Endothelial cell of umbilical vein (primary cell): ENCODE measurements around the gene JAG2. TPM values are rescaled to one million over a fixed set of nuclear protein-coding genes. Genes with fewer than 3 reads are reported as not detected.

ENCODE experiments used
- BruUV-seq: library from RNA; stranded (reverse); fragments of 400-500 nt; replicated peaks from 2 replicates; lab custom pipeline; 2021; lab: Mats Ljungman, UMichigan
- CTCF ChIA-PET: fragments of 300-600, 350-600 bp; sonication (Branson Sonifier 250); formaldehyde crosslinking; loops from one replicate; lab custom pipeline; 2021; ENCODE audit warnings: antibody characterized with exemption, inconsistent platforms; lab: Charles Lee
- POLR2A ChIA-PET: fragments of 300-600, 350-600 bp; sonication (Branson Sonifier 250); formaldehyde crosslinking; loops from one replicate; lab custom pipeline; 2021; ENCODE audit warnings: antibody characterized with exemption, inconsistent platforms; lab: Charles Lee
- DNase-seq: peaks from one replicate; pipeline ENCODE4 v3.0.0-alpha.2; 2011; ENCODE audit warnings: low read depth, low spot score
- FAIRE-seq: peaks from 2 replicates; lab custom pipeline; 2011; peaks lifted over from hg19 to GRCh38; lab: Jason Lieb, UNC
- H2AFZ ChIP-seq: 2 replicates; pipeline ENCODE4 v1.6.0; 2012; ENCODE audit warnings: low read depth, low read length, control low read depth, inconsistent platforms
- H3K27ac ChIP-seq: 2 replicates; pipeline ENCODE4 v1.5.1; 2011; ENCODE audit warnings: low read depth, mild to moderate bottlenecking, control low read depth, low read length, moderate library complexity; ENCODE audit not compliant: insufficient read depth
- H3K27me3 ChIP-seq, 2 experiments: 2 replicates each; pipeline versions ENCODE4 v1.6.0 to v1.6.1; 2011; ENCODE audit warnings: low read length in 2 of 2, mixed read lengths in 1 of 2; ENCODE audit not compliant: control insufficient read depth in 2 of 2, insufficient read depth in 2 of 2
- H3K36me3 ChIP-seq, 2 experiments: 2 replicates in 1 of 2; 3 replicates in 1 of 2; pipeline ENCODE4 v1.5.1; 2011; ENCODE audit warnings: low read length in 2 of 2, mild to moderate bottlenecking in 1 of 2, moderate library complexity in 1 of 2; ENCODE audit not compliant: control insufficient read depth in 2 of 2, insufficient read depth in 2 of 2; ENCODE audit errors: extremely low read depth in 1 of 2
- H3K4me1 ChIP-seq: 3 replicates; pipeline ENCODE4 v1.5.1; 2011; ENCODE audit warnings: mild to moderate bottlenecking, low read length; ENCODE audit not compliant: control insufficient read depth, insufficient read depth; ENCODE audit errors: extremely low read depth
- H3K4me2 ChIP-seq: 2 replicates; pipeline ENCODE4 v1.6.1; 2011; ENCODE audit warnings: low read length, control low read depth, mixed read lengths; ENCODE audit not compliant: insufficient read depth
- H3K4me3 ChIP-seq, 3 experiments: fragments of 200-600 bp in 1 of 3; sonication (generic), shearing (Covaris generic) in 1 of 3; replicated peaks in 1 of 3; 2 replicates each; pipeline ENCODE4 v1.5.1; 2011 to 2016; ENCODE audit warnings: control low read depth in 3 of 3, low read length in 3 of 3, mild to moderate bottlenecking in 2 of 3, inconsistent platforms in 1 of 3, low read depth in 1 of 3, moderate library complexity in 1 of 3; ENCODE audit not compliant: insufficient read depth in 1 of 3
- H3K79me2 ChIP-seq: 2 replicates; pipeline ENCODE4 v1.6.0; 2012; ENCODE audit warnings: low read length, inconsistent platforms; ENCODE audit not compliant: control insufficient read depth, insufficient read depth
- H3K9ac ChIP-seq: replicated peaks from 2 replicates; pipeline ENCODE3; 2011; ENCODE audit warnings: low read length, control low read depth; ENCODE audit not compliant: insufficient read depth; ENCODE audit errors: extremely low read depth
- H3K9me1 ChIP-seq: replicated peaks from 3 replicates; pipeline ENCODE4 v1.6.0; 2011; ENCODE audit warnings: mild to moderate bottlenecking, low read length; ENCODE audit not compliant: control insufficient read depth, insufficient read depth; ENCODE audit errors: extremely low read depth
- H3K9me3 ChIP-seq: replicated peaks from 2 replicates; pipeline ENCODE4 v1.5.1; 2012; ENCODE audit warnings: low read length, inconsistent platforms; ENCODE audit not compliant: control insufficient read depth, insufficient read depth
- H4K20me1 ChIP-seq: replicated peaks from 2 replicates; pipeline ENCODE3; 2011; ENCODE audit warnings: mild to moderate bottlenecking, low read length; ENCODE audit not compliant: control insufficient read depth, insufficient read depth; ENCODE audit errors: extremely low read depth
- CTCF ChIP-seq, 2 donors: IDR thresholded peaks; 1 replicate in 1 of 2; 2 replicates in 1 of 2; pipeline ENCODE4 v1.5.1; 2011; ENCODE audit warnings: low read length in 2 of 2, mild to moderate bottlenecking in 2 of 2, moderate library complexity in 2 of 2, control low read depth in 1 of 2, inconsistent platforms in 1 of 2, low read depth in 1 of 2; ENCODE audit not compliant: insufficient read depth in 1 of 2; ENCODE audit errors: extremely low read depth in 1 of 2
- EZH2 ChIP-seq: IDR thresholded peaks from 2 replicates; pipeline ENCODE4 v1.6.1; 2012; ENCODE audit warnings: borderline replicate concordance, low read depth, mild to moderate bottlenecking, moderate library complexity, low read length, inconsistent platforms; ENCODE audit not compliant: severe bottlenecking
- FOS ChIP-seq: IDR thresholded peaks from 2 replicates; pipeline ENCODE4 v1.6.1; 2011; ENCODE audit warnings: mild to moderate bottlenecking, low read length, moderate library complexity, borderline replicate concordance; ENCODE audit not compliant: insufficient read depth
- GATA2 ChIP-seq: IDR thresholded peaks from 2 replicates; pipeline ENCODE4 v1.7.0; 2011; ENCODE audit warnings: low read depth, mild to moderate bottlenecking, moderate library complexity, mixed read lengths, low read length; ENCODE audit not compliant: insufficient read length, insufficient read depth
- JUN ChIP-seq: IDR thresholded peaks from 2 replicates; pipeline ENCODE4 v1.6.1; 2011; ENCODE audit warnings: borderline replicate concordance, low read depth; ENCODE audit not compliant: insufficient read length, insufficient read depth
- MAX ChIP-seq: IDR thresholded peaks from 2 replicates; pipeline ENCODE4 v1.6.1; 2011; ENCODE audit not compliant: insufficient read depth, insufficient read length
- MYC ChIP-seq: IDR thresholded peaks from one replicate; pipeline ENCODE4 v1.6.1; 2011; ENCODE audit warnings: mild to moderate bottlenecking, low read depth, low read length
- POLR2A ChIP-seq: IDR thresholded peaks from 2 replicates; pipeline ENCODE4 v1.6.1; 2012; ENCODE audit warnings: low read depth, mild to moderate bottlenecking, control low read depth, low read length
- POLR2AphosphoS5 ChIP-seq: IDR thresholded peaks from 2 replicates; pipeline ENCODE4 v1.6.1; 2012; ENCODE audit warnings: low read depth, mild to moderate bottlenecking, control low read depth, low read length, moderate library complexity; ENCODE audit not compliant: insufficient read depth
- dilution Hi-C: fragments of 300-500 bp; cut with MboI; formaldehyde crosslinking; loops from one replicate; pipeline ENCODE4 v1.15.0; 2019; ENCODE audit warnings: low sequenced_read_pairs; ENCODE audit not compliant: extremely low pct_ligation_motif_present
- intact Hi-C: fragments of 100-400 bp; cut with micrococcal nuclease; formaldehyde crosslinking; loops from one replicate; pipeline ENCODE4 v1.10.0; 2022
- polyA plus RNA-seq, 4 experiments: library from polyadenylated mRNA; depleted of rRNA in 3 of 4; stranded (reverse) in 3 of 4; unstranded in 1 of 4; fragments of >200 nt; gene quantifications; 2 replicates each; pipeline versions ENCODE4 v1.2.1 to v1.2.3, GENCODE V29; 2011 to 2012; ENCODE audit warnings: missing spikeins in 1 of 4
- total RNA-seq: library from RNA; stranded (reverse); gene quantifications from 2 replicates; pipeline ENCODE4 v1.2.3, GENCODE V29; 2021

JAG2 gene
- total and polyA plus RNA-seq, 2 donors (not counting 3 experiments of a cell fraction or from before 2014, with no cell fraction given), result 105 to 128 TPM

GRCh38 chr14:105148604-105149145 lies 19.9 kb downstream of the JAG2 start:
- Histone ChIP-seq H3K4me1 (no peaks in the 10 kb centered on the region), H3K9me3 (no peaks in the 10 kb centered on the region), H3K4me2 (no peak overlapping the region), H2AFZ (no peak overlapping the region), H3K27ac (no peak overlapping the region), H4K20me1 (no peaks in the 10 kb centered on the region), H3K9me1 (no peaks in the 10 kb centered on the region), H3K4me3 (no peak overlapping the region), H3K27me3 (no peaks in the 10 kb centered on the region), H3K79me2 (no peaks in the 10 kb centered on the region), H3K9ac (no peak overlapping the region), H3K36me3 (peaks cover 9 to 52% of the 10 kb centered on the region in 2 experiments)
- BruUV-seq, result TSS peak; percentile 53
- intact Hi-C loops, result no loop called here
- dilution Hi-C loops, result no loop called here
- DNase-seq (no peak), FAIRE-seq (no peak)
- ChIA-PET CTCF (no interaction called here), POLR2A (no interaction called here)
- TF ChIP-seq EZH2, result no peak
- TF ChIP-seq JUN, result no peak
- TF ChIP-seq POLR2A, result no peak
- TF ChIP-seq CTCF (IDR thresholded peaks at IDR 0.05; ENCODE audit: extremely low read depth in 1 of 2, insufficient read depth in 1 of 2, low read depth in 1 of 2, low read length in 2 of 2), result no peak
- TF ChIP-seq MAX, result no peak
- no peak for TF ChIP-seq MYC
- TF ChIP-seq POLR2AphosphoS5, result no peak
- no peak for TF ChIP-seq GATA2
- no peak for TF ChIP-seq FOS
